ENCODE measurements around the gene USP6NL.

Gene USP6NL

DNA sequence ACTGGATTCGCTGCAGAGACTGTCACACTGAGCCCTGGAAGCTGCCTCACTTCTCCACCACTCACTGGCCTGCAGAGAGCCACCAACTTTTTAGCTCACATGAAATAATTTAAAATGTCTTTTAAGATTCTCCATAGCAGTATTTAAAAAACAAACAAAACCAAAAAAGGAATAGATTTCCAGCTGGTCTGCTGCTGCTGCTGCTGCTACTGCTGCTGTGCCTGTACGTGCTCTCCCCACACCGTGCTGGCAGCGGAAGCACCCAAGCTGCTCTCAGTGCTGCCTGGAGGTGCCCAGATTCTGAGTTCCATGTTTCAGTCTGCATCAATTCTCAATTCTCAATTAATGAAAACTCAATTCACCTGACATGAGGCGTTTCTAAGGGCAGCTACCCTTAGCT is 146.0 kb downstream of the USP6NL start:
- Histone ChIP-seq H3K36me3 (ENCODE audit: insufficient read depth, low read length) (peaks cover 17% of the 10 kb centered on the region), H3K27ac (ENCODE audit: low read depth, low read length) (no peak overlapping the region), H3K4me3 (ENCODE audit: low read depth in 1 of 2, low read length in 2 of 2) (no peak overlapping the region), H3K4me1 (ENCODE audit: insufficient read depth, low read length) (no peaks in the 10 kb centered on the region), H3K27me3 (ENCODE audit: control insufficient read depth in 1 of 2, insufficient read depth in 2 of 2, low read length in 2 of 2) (no peaks in the 10 kb centered on the region), H3K9me3 (ENCODE audit: low read length) (no peaks in the 10 kb centered on the region), H3K9ac (ENCODE audit: low read length) (no peak overlapping the region)

DNA sequence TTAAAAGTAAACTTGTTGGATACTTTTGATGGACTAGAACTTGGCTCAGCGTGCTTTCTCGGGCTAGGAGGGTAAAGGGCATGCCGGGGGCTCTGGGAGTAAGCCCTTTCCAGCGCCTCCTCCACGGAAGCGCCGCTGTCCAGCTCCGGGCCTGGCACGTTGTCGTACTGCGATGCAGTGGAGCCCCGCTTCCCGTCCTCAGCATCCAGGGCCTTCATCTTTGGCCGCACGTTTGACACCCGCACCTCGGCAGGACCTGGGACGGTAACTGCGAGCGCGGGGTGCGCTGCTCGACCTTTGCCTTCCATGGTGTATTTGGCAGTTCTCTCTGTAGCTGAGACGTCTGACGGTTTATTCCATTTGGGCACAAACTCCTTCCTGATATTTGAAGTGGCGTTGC is 148.3 kb downstream of the USP6NL start:
- no peak overlapping the region for H3K27ac ChIP-seq (ENCODE audit: low read depth, low read length)
- H3K9ac ChIP-seq (ENCODE audit: low read length) = no peak overlapping the region
- H3K4me3 ChIP-seq (ENCODE audit: low read depth in 1 of 2, low read length in 2 of 2) = no peak overlapping the region
- peaks cover 17% of the 10 kb centered on the region for H3K36me3 ChIP-seq (ENCODE audit: insufficient read depth, low read length)
- H3K4me1 ChIP-seq (ENCODE audit: insufficient read depth, low read length) = no peaks in the 10 kb centered on the region
- no peaks in the 10 kb centered on the region for H3K27me3 ChIP-seq (ENCODE audit: control insufficient read depth in 1 of 2, insufficient read depth in 2 of 2, low read length in 2 of 2)
- H3K9me3 ChIP-seq (ENCODE audit: low read length) = no peaks in the 10 kb centered on the region

DNA sequence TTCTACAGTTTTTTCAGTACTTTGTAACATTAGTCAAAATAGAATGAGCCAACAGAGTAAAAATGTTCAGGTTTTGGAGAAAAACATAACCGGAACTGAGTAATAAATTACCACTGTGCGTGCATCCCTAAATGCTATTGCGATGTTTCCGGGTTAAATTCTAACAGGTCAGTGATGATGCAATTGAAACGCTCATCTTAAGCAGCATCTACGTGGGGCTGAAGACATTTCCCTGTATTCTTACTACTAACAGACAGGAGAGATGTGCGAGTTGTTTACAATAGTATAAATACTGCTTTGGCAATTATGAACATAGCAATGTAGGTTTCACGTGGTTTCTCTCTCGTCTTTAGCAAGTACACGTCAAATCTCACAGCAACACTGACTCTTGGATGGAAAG is 149.4 kb downstream of the USP6NL start:
- no peak overlapping the region for H3K9ac ChIP-seq (ENCODE audit: low read length)
- H3K9me3 ChIP-seq (ENCODE audit: low read length) = no peaks in the 10 kb centered on the region
- H3K4me1 ChIP-seq (ENCODE audit: insufficient read depth, low read length) = no peaks in the 10 kb centered on the region
- H3K36me3 ChIP-seq (ENCODE audit: insufficient read depth, low read length) = peaks cover 17% of the 10 kb centered on the region
- H3K27me3 ChIP-seq (ENCODE audit: control insufficient read depth in 1 of 2, insufficient read depth in 2 of 2, low read length in 2 of 2) = no peaks in the 10 kb centered on the region
- H3K4me3 ChIP-seq (ENCODE audit: low read depth in 1 of 2, low read length in 2 of 2) = no peak overlapping the region
- no peak overlapping the region for H3K27ac ChIP-seq (ENCODE audit: low read depth, low read length)

DNA sequence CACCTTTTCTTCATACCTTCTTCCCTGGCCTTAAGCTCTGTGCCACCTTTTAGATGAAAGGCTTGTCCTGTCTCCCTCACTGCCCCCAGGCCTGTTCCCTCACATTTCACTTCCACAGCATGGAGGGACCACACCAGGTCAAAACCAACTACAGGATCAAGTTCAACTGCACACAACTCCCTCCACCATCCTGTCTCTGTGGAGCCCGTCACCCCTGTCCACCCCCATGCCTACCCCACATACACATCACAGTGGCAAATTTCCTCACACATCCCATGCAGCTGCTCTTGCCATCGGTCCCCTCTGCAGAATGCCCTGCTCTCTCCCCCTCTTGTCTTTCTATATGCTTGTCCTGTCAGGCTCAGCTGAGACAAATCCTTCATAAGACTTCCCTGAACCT is 154.1 kb downstream of the USP6NL start:
- no peak overlapping the region for H3K4me3 ChIP-seq (ENCODE audit: low read depth in 1 of 2, low read length in 2 of 2)
- H3K4me1 ChIP-seq (ENCODE audit: insufficient read depth, low read length) = no peaks in the 10 kb centered on the region
- peaks cover 5% of the 10 kb centered on the region for H3K36me3 ChIP-seq (ENCODE audit: insufficient read depth, low read length)
- no peaks in the 10 kb centered on the region for H3K9me3 ChIP-seq (ENCODE audit: low read length)
- H3K9ac ChIP-seq (ENCODE audit: low read length) = no peak overlapping the region
- no peak overlapping the region for H3K27ac ChIP-seq (ENCODE audit: low read depth, low read length)
- H3K27me3 ChIP-seq (ENCODE audit: control insufficient read depth in 1 of 2, insufficient read depth in 2 of 2, low read length in 2 of 2) = no peaks in the 10 kb centered on the region

DNA sequence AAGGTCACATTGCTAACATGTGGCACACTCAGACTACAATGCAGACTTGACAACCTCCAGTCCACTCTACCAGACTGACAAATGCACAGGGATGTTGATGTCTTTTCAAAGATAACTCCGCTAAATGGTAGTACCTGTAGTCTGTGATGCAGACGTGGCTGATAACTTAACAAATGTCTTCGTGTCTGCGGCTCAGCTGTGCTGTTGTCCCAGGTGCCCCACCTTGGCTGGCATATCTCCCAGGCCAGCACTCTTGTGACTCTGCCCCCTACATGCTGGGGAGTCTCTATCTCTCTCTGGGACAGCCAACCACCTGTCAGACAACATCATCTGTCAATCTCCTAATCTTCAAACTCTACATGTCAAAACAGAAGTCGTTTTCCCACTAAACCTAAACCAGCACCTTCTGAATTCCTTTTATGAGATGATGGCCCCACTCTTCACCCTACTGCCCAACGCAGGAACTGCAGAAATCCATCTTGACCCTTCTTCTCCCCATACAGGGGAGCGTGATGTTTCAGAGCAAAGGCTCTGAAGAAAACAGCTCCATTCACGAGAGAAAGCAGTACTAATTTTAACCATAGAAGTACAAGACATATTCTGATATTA is 156.4 kb downstream of the USP6NL start:
- Histone ChIP-seq H3K27ac (ENCODE audit: low read depth, low read length) (no peak overlapping the region), H3K9me3 (ENCODE audit: low read length) (no peaks in the 10 kb centered on the region), H3K4me3 (ENCODE audit: low read depth in 1 of 2, low read length in 2 of 2) (no peak overlapping the region), H3K4me1 (ENCODE audit: insufficient read depth, low read length) (no peaks in the 10 kb centered on the region), H3K36me3 (ENCODE audit: insufficient read depth, low read length) (no peaks in the 10 kb centered on the region), H3K9ac (ENCODE audit: low read length) (no peak overlapping the region), H3K27me3 (ENCODE audit: control insufficient read depth in 1 of 2, insufficient read depth in 2 of 2, low read length in 2 of 2) (no peaks in the 10 kb centered on the region)

DNA sequence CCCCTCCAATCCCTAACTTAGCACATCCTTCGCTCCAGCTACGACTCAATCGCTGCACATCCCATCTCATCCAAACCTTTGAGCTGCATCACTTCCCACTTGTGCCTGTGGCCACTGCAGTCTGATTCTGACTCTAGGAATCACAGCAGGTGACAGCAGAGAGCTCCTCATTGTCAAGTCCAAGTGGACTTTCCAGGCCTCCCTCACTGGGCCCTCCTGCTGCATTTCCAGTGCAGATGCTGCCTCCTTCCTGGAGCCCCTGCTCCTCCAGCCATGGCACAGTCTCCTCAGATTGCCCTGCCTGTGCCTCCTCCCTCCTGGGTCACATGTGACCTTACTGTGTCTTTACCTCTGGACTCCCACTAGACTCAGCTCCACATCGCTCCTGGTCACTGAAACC is 157.3 kb downstream of the USP6NL start:
- H3K36me3 ChIP-seq (ENCODE audit: insufficient read depth, low read length) = no peaks in the 10 kb centered on the region
- H3K27me3 ChIP-seq (ENCODE audit: control insufficient read depth in 1 of 2, insufficient read depth in 2 of 2, low read length in 2 of 2) = no peaks in the 10 kb centered on the region
- no peaks in the 10 kb centered on the region for H3K4me1 ChIP-seq (ENCODE audit: insufficient read depth, low read length)
- no peak overlapping the region for H3K27ac ChIP-seq (ENCODE audit: low read depth, low read length)
- no peak overlapping the region for H3K9ac ChIP-seq (ENCODE audit: low read length)
- no peak overlapping the region for H3K4me3 ChIP-seq (ENCODE audit: low read depth in 1 of 2, low read length in 2 of 2)
- no peaks in the 10 kb centered on the region for H3K9me3 ChIP-seq (ENCODE audit: low read length)

DNA sequence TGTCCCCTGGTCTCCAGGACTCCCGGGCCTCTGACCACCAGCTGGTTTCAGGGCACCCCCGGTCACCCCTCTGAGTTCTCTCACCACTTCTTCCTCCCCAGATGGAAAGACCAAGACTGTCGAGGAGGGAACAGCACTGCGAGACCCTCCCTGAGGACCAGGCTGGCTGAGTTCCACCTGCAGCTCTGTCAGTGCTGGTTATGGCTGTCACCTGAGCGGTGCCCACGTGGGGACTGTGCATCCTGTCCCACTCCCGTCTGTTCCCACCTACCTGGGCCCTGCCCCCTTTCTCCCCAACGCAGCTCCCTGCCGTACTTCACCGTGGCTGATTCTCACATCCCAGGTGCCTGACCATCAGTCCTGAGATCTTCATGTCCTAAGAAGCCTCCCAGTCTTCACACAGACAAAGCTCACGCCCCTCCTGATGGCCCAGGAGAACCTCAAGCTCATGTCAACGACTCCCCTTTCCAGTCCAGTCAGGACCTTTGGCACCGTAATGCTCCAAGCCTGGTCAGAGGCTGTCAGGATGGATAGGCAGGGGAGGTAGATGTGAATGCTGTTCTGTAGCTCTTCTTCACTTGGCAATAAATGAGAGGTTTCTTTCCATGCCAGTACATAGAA is 159.7 kb downstream of the USP6NL start:
- Histone ChIP-seq H3K4me3 (ENCODE audit: low read depth in 1 of 2, low read length in 2 of 2) (no peak overlapping the region), H3K9me3 (ENCODE audit: low read length) (no peaks in the 10 kb centered on the region), H3K9ac (ENCODE audit: low read length) (no peak overlapping the region), H3K36me3 (ENCODE audit: insufficient read depth, low read length) (no peaks in the 10 kb centered on the region), H3K27me3 (ENCODE audit: control insufficient read depth in 1 of 2, insufficient read depth in 2 of 2, low read length in 2 of 2) (no peaks in the 10 kb centered on the region), H3K4me1 (ENCODE audit: insufficient read depth, low read length) (no peaks in the 10 kb centered on the region), H3K27ac (ENCODE audit: low read depth, low read length) (no peak overlapping the region)

DNA sequence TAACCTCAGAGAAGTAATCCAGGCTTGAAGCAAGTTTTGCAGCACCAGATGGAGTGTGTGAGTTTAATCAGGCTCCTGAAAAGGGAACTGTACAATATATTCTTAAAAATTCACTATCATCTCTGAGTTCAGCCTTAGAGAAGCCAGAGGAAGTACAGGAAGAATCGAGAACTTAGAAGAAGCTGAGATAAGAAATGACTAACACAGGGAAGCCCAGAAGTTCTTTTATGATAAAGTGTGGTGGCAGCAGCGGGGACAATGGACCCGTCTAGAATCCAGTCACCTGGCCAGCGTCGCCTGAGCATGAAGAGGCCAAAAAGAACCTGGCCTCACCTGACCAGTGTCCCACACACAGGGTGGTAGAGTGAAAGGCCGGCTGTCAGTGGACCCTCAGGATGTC is 161.0 kb downstream of the USP6NL start:
- H3K36me3 ChIP-seq (ENCODE audit: insufficient read depth, low read length) = no peaks in the 10 kb centered on the region
- no peak overlapping the region for H3K4me3 ChIP-seq (ENCODE audit: low read depth in 1 of 2, low read length in 2 of 2)
- no peak overlapping the region for H3K9ac ChIP-seq (ENCODE audit: low read length)
- H3K27ac ChIP-seq (ENCODE audit: low read depth, low read length) = no peak overlapping the region
- no peaks in the 10 kb centered on the region for H3K9me3 ChIP-seq (ENCODE audit: low read length)
- no peaks in the 10 kb centered on the region for H3K27me3 ChIP-seq (ENCODE audit: control insufficient read depth in 1 of 2, insufficient read depth in 2 of 2, low read length in 2 of 2)
- H3K4me1 ChIP-seq (ENCODE audit: insufficient read depth, low read length) = no peaks in the 10 kb centered on the region

DNA sequence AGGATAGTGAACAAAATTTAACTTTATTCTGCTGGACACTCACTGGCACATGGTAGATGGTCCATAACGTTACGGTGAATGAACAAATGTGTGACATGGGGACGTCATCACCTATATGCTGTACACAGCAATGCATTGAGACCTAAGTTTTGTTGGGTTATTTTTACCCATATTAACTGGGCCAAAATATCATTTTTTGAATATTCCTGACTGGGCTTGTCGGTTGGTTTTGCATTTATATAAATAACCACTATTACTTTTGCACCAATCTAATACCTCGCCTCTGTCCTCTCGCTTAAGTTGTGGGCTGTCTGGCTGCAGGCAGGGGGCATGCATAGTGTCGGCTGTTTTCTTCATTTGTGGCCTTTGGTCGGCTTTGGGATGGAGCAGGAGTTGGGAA is 161.7 kb downstream of the USP6NL start:
- H3K9me3 ChIP-seq (ENCODE audit: low read length) = no peaks in the 10 kb centered on the region
- no peaks in the 10 kb centered on the region for H3K36me3 ChIP-seq (ENCODE audit: insufficient read depth, low read length)
- H3K9ac ChIP-seq (ENCODE audit: low read length) = no peak overlapping the region
- H3K27me3 ChIP-seq (ENCODE audit: control insufficient read depth in 1 of 2, insufficient read depth in 2 of 2, low read length in 2 of 2) = no peaks in the 10 kb centered on the region
- H3K27ac ChIP-seq (ENCODE audit: low read depth, low read length) = no peak overlapping the region
- no peak overlapping the region for H3K4me3 ChIP-seq (ENCODE audit: low read depth in 1 of 2, low read length in 2 of 2)
- H3K4me1 ChIP-seq (ENCODE audit: insufficient read depth, low read length) = no peaks in the 10 kb centered on the region

DNA sequence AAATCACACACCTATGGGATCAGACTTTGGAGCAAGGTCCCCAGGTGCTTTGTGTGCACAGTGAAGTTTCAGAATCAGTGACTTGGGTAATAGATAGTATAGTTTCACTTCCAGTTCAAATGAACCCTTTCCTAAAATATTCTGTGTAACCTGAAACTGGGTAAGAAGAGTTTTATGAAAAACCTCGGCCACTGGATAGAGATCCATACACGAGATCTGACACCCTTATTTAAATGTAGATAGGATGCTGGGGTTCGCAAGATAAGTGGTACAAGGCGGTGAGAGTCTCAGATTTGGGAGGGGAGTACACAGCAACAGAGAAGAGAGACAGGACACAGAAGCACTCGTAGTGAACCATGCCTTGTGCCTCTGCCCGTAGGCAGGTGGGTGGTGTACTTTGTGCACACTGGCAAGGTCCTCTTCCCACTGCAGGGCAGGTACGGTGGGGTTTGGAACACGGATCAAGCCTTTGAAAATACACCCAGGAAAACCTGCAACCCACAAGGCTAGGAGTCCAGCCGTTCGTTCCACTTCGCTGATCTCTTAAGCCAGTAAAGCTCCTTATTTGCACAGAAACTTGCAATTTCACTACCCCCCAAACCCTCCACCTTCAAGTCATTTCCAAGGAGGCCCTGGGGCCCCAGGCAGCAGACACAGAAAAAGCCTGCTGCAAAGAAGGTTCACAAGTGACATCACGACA is 162.8 kb downstream of the USP6NL start:
- Histone ChIP-seq H3K27me3 (ENCODE audit: control insufficient read depth in 1 of 2, insufficient read depth in 2 of 2, low read length in 2 of 2) (no peaks in the 10 kb centered on the region), H3K27ac (ENCODE audit: low read depth, low read length) (no peak overlapping the region), H3K36me3 (ENCODE audit: insufficient read depth, low read length) (no peaks in the 10 kb centered on the region), H3K9ac (ENCODE audit: low read length) (no peak overlapping the region), H3K4me3 (ENCODE audit: low read depth in 1 of 2, low read length in 2 of 2) (no peak overlapping the region), H3K4me1 (ENCODE audit: insufficient read depth, low read length) (no peaks in the 10 kb centered on the region), H3K9me3 (ENCODE audit: low read length) (no peaks in the 10 kb centered on the region)

DNA sequence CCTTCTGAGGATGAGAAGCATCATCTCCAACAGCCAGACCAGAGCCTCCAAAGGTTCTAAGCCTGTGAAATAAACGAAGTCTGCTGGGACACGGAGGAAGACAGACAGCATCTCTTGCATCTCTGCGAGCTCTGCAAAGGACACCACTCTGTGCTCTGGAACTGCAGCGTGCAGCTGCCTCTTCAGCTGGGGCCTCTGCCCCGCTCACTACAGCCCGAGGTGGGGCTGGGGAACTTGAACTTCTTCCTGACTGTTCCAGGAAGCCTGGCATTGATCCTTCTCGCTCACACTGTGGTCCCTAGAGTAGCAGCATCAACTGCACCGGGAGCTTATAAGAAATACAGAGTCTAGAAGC is 163.3 kb downstream of the USP6NL start:
- Histone ChIP-seq H3K9ac (ENCODE audit: low read length) (no peak overlapping the region), H3K9me3 (ENCODE audit: low read length) (no peaks in the 10 kb centered on the region), H3K4me3 (ENCODE audit: low read depth in 1 of 2, low read length in 2 of 2) (no peak overlapping the region), H3K36me3 (ENCODE audit: insufficient read depth, low read length) (no peaks in the 10 kb centered on the region), H3K27ac (ENCODE audit: low read depth, low read length) (no peak overlapping the region), H3K4me1 (ENCODE audit: insufficient read depth, low read length) (no peaks in the 10 kb centered on the region), H3K27me3 (ENCODE audit: control insufficient read depth in 1 of 2, insufficient read depth in 2 of 2, low read length in 2 of 2) (no peaks in the 10 kb centered on the region)

DNA sequence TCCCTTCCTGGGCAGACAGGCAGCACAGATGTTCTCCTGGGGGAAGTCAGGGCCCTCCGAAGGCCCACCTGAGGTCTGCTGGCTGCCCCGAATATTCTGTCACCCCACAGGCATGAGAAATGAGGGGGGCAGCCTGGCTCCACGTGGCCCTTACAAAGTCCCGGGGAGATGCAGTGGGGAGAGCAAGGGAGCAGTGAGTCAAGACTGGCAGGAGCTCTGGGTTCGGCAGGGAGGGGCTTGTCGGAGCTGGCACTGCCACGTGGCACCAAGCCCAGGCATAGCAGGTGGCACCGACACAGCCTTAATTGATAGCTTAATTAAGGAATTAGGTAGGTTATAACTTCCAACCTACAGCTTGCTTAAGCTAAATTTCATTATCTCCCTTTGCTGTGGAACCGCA is 163.9 kb downstream of the USP6NL start:
- Histone ChIP-seq H3K9me3 (ENCODE audit: low read length) (no peaks in the 10 kb centered on the region), H3K27ac (ENCODE audit: low read depth, low read length) (no peak overlapping the region), H3K4me1 (ENCODE audit: insufficient read depth, low read length) (no peaks in the 10 kb centered on the region), H3K4me3 (ENCODE audit: low read depth in 1 of 2, low read length in 2 of 2) (no peak overlapping the region), H3K9ac (ENCODE audit: low read length) (no peak overlapping the region), H3K27me3 (ENCODE audit: control insufficient read depth in 1 of 2, insufficient read depth in 2 of 2, low read length in 2 of 2) (no peaks in the 10 kb centered on the region), H3K36me3 (ENCODE audit: insufficient read depth, low read length) (no peaks in the 10 kb centered on the region)

All from muscle layer of colon (tissue), 2 donors.